Neural crest cell (in vitro differentiated cells): ENCODE measurements around the gene CRACR2B. TPM values are rescaled to one million over a fixed set of nuclear protein-coding genes. Genes with fewer than 3 reads are reported as not detected.
A peak's percentile ranks its signal among the peaks of the same experiment; 100 is the strongest.

Experiments used
- DNase-seq: peaks from one replicate; pipeline ENCODE4 v3.0.0; 2021; ENCODE audit warnings: low read depth, mixed read lengths, low spot score
- H3K27ac Mint-ChIP-seq: one replicate; pipeline ENCODE4 v1.8.0; 2021; ENCODE audit warnings: mild to moderate bottlenecking, mixed read lengths; ENCODE audit not compliant: unreplicated experiment
- H3K27me3 Mint-ChIP-seq: 2 replicates; pipeline ENCODE4 v1.8.0; 2021; ENCODE audit warnings: low read depth, mild to moderate bottlenecking, mixed read lengths
- H3K36me3 Mint-ChIP-seq: 2 replicates; pipeline ENCODE4 v1.8.0; 2021; ENCODE audit warnings: low read depth, mild to moderate bottlenecking, mixed read lengths
- H3K4me1 Mint-ChIP-seq: 2 replicates; pipeline ENCODE4 v1.8.0; 2021; ENCODE audit warnings: mixed read lengths
- H3K4me3 Mint-ChIP-seq: one replicate; pipeline ENCODE4 v1.8.0; 2021; ENCODE audit warnings: mild to moderate bottlenecking, mixed read lengths
- H3K9me3 Mint-ChIP-seq: 2 replicates; pipeline ENCODE4 v1.8.0; 2021; ENCODE audit warnings: mixed read lengths
- CTCF ChIP-seq: fragments of 200-600 bp; sonication (generic); conservative IDR thresholded peaks from 2 replicates; pipeline ENCODE4 v1.5.0; 2021; ENCODE audit warnings: antibody characterized with exemption, mild to moderate bottlenecking
- total RNA-seq: library from RNA; stranded (reverse); gene quantifications from 2 replicates; pipeline ENCODE4 v1.2.1, GENCODE V29; 2021

The CRACR2B gene
- total RNA-seq, 1 donor from 2014 or later = 2.7 TPM

- H3K27ac Mint-ChIP-seq = no peak overlapping the region
- no peaks in the 10 kb centered on the region for H3K9me3 Mint-ChIP-seq
- peak overlapping the region; percentile 91 for H3K4me3 Mint-ChIP-seq
- no peaks in the 10 kb centered on the region for H3K4me1 Mint-ChIP-seq
- H3K27me3 Mint-ChIP-seq = no peaks in the 10 kb centered on the region
- H3K36me3 Mint-ChIP-seq = no peaks in the 10 kb centered on the region
- peak; percentile 88 for DNase-seq
- peak; percentile 21 for TF ChIP-seq CTCF
These were observed 8.4 kb upstream of the CRACR2B start for GRCh38 chr11:819129-819931.

GRCh38 chr11:819943-820649 lies 7.6 kb upstream of the CRACR2B start:
- H3K4me1 Mint-ChIP-seq = no peaks in the 10 kb centered on the region
- peak overlapping the region; percentile 91 for H3K4me3 Mint-ChIP-seq
- TF ChIP-seq CTCF = no peak
- no peaks in the 10 kb centered on the region for H3K9me3 Mint-ChIP-seq
- H3K36me3 Mint-ChIP-seq = no peaks in the 10 kb centered on the region
- H3K27ac Mint-ChIP-seq = no peak overlapping the region
- DNase-seq = no peak
- peaks cover 2% of the 10 kb centered on the region for H3K27me3 Mint-ChIP-seq

GRCh38 chr11:820655-821511 lies 6.8 kb upstream of the CRACR2B start:
- H3K4me1 Mint-ChIP-seq = no peaks in the 10 kb centered on the region
- no peaks in the 10 kb centered on the region for H3K36me3 Mint-ChIP-seq
- H3K27me3 Mint-ChIP-seq = peaks cover 3% of the 10 kb centered on the region
- no peak for DNase-seq
- peak overlapping the region; percentile 91 for H3K4me3 Mint-ChIP-seq
- TF ChIP-seq CTCF = no peak
- H3K9me3 Mint-ChIP-seq = no peaks in the 10 kb centered on the region
- H3K27ac Mint-ChIP-seq = no peak overlapping the region

- peaks cover 9% of the 10 kb centered on the region for H3K27me3 Mint-ChIP-seq
- peak overlapping the region; percentile 51 for H3K4me3 Mint-ChIP-seq
- H3K4me1 Mint-ChIP-seq = no peaks in the 10 kb centered on the region
- H3K27ac Mint-ChIP-seq = no peak overlapping the region
- no peaks in the 10 kb centered on the region for H3K36me3 Mint-ChIP-seq
- no peak for TF ChIP-seq CTCF
- no peak for DNase-seq
- H3K9me3 Mint-ChIP-seq = no peaks in the 10 kb centered on the region
These were observed 6.0 kb upstream of the CRACR2B start for GRCh38 chr11:821512-822371.
